GM18858 (cell line): ENCODE data around the gene GNAO1.

ENCODE experiments used
- ATAC-seq: cut with Tn5 transposase; IDR thresholded peaks from one replicate; pipeline ENCODE4 v1.9.1; 2021; ENCODE audit not compliant: unreplicated experiment

The GNAO1 gene

GRCh38 chr16:56331399-56331798 lies 140.1 kb downstream of the GNAO1 start:
- ATAC-seq = no peak

- ATAC-seq = no peak
These were observed 140.6 kb downstream of the GNAO1 start for GRCh38 chr16:56331915-56332314.

GRCh38 chr16:56332464-56333079 lies 141.3 kb downstream of the GNAO1 start:
- no peak for ATAC-seq

GRCh38 chr16:56334761-56335160 lies 143.5 kb downstream of the GNAO1 start:
- ATAC-seq = no peak

- no peak for ATAC-seq
These were observed 144.9 kb downstream of the GNAO1 start for GRCh38 chr16:56336071-56336688.

- no peak for ATAC-seq
These were observed 145.4 kb downstream of the GNAO1 start for GRCh38 chr16:56336711-56337110.

GRCh38 chr16:56337131-56337857 lies 146.0 kb downstream of the GNAO1 start:
- ATAC-seq = no peak

- no peak for ATAC-seq
These were observed 146.6 kb downstream of the GNAO1 start for GRCh38 chr16:56337858-56338325.

- ATAC-seq = no peak
These were observed 147.5 kb downstream of the GNAO1 start for GRCh38 chr16:56338566-56339318.

GRCh38 chr16:56339431-56340195 lies 148.3 kb downstream of the GNAO1 start:
- no peak for ATAC-seq

- no peak for ATAC-seq
These were observed 149.1 kb downstream of the GNAO1 start for GRCh38 chr16:56340416-56340815.

GRCh38 chr16:56340864-56341365 lies 149.6 kb downstream of the GNAO1 start:
- ATAC-seq = no peak

- ATAC-seq = no peak
These were observed 150.5 kb downstream of the GNAO1 start for GRCh38 chr16:56341656-56342399.

GRCh38 chr16:56343661-56344517 lies 152.6 kb downstream of the GNAO1 start:
- no peak for ATAC-seq

- no peak for ATAC-seq
These were observed 153.5 kb downstream of the GNAO1 start for GRCh38 chr16:56344518-56345405.

- ATAC-seq = no peak
These were observed 154.2 kb downstream of the GNAO1 start for GRCh38 chr16:56345406-56346050.

GRCh38 chr16:56346131-56346890 lies 155.0 kb downstream of the GNAO1 start:
- ATAC-seq = no peak
